ENCODE data around the gene STK32B. TPM values are rescaled to one million over a fixed set of nuclear protein-coding genes. Genes with fewer than 3 reads are reported as not detected.

The STK32B gene
- total RNA-seq, 1 donor from 2014 or later = not detected

DNA sequence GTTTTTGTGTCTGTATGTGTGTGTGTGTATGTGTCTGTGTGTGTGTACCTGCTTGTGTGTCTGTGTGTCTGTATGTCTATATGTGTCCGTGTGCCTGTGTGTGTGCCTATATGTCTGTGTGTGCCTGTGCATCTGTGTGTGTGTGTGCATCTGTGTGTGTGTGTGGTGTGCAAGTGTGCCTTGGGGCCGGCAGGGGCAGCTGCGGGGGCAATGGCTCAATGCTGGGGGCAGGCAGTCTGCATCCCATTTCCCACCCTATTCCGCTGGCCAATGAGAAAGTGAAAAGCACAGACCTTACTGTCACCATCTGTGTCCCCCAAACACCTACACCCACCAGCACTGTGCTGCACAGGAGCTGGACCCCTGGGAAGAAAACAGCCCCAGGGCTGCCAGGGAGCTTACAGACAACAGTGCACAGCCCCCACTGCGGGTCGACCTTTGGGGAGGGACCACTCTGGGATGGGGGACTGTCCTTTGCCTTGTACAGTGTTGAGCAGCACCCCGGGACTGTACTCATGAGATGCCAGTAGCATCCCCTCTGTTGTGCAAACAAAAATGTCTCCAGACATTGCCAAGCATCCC, 411.1 kb downstream of the STK32B start:
- no peaks in the 10 kb centered on the region for H3K27me3 Mint-ChIP-seq
- H3K9me3 Mint-ChIP-seq = no peaks in the 10 kb centered on the region
- intact Hi-C loops (cut with micrococcal nuclease) = no loop called here
- DNase-seq (no peak), ATAC-seq (ENCODE audit: low read depth) (no peak)
- ChIA-PET CTCF (no interaction called here), POLR2A (no interaction called here)
- no peak for TF ChIP-seq CTCF (IDR thresholded peaks at IDR 0.05)
- H3K4me3 Mint-ChIP-seq = no peak overlapping the region
- no peaks in the 10 kb centered on the region for H3K36me3 Mint-ChIP-seq (ENCODE audit: low read depth)
- H3K27ac Mint-ChIP-seq = no peak overlapping the region
- no peaks in the 10 kb centered on the region for H3K4me1 Mint-ChIP-seq

DNA sequence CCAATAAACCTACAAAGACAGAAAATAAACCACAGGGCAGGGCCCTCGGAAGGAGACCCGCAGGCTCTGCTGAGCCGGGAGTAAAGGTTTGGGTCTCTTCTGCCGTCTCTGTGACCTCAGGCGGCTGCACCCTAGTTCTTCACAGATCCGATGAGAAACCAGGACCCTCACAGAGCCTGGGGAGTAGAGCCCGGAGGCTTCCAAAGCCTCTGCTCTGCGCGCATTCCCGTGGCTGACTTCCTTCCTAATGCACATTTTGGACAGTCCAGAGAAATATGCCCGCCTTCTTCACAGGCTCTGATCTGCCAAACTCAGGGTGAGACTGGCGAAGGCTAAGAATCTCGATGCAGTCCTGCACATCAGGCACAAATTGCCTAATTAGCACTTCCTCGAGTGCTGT, 411.6 kb downstream of the STK32B start:
- H3K27me3 Mint-ChIP-seq = no peaks in the 10 kb centered on the region
- DNase-seq (no peak), ATAC-seq (ENCODE audit: low read depth) (no peak)
- no peaks in the 10 kb centered on the region for H3K36me3 Mint-ChIP-seq (ENCODE audit: low read depth)
- CTCF ChIA-PET = no interaction called here
- H3K9me3 Mint-ChIP-seq = no peaks in the 10 kb centered on the region
- POLR2A ChIA-PET = no interaction called here
- intact Hi-C loops (cut with micrococcal nuclease) = no loop called here
- H3K4me1 Mint-ChIP-seq = no peaks in the 10 kb centered on the region
- H3K4me3 Mint-ChIP-seq = no peak overlapping the region
- H3K27ac Mint-ChIP-seq = no peak overlapping the region
- TF ChIP-seq CTCF (IDR thresholded peaks at IDR 0.05) = no peak

DNA sequence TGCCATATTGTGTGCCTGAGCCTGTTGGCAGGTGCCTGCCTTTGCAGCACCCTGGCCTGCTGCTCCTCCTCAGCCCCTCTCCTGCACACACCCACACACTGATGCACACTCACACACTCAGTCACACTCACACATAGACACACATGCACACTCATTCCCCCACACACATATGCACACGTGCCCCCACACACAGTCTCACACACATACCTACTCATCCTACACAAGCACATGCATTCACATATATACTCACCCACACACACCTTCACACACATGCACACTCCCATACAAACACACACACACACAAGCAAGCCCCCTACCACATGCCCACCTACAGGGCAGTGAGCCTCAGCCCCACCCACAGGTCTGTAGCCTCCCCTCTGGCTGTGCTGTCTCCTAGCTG, 412.1 kb downstream of the STK32B start:
- H3K9me3 Mint-ChIP-seq = no peaks in the 10 kb centered on the region
- CTCF ChIA-PET = no interaction called here
- intact Hi-C loops (cut with micrococcal nuclease) = no loop called here

DNA sequence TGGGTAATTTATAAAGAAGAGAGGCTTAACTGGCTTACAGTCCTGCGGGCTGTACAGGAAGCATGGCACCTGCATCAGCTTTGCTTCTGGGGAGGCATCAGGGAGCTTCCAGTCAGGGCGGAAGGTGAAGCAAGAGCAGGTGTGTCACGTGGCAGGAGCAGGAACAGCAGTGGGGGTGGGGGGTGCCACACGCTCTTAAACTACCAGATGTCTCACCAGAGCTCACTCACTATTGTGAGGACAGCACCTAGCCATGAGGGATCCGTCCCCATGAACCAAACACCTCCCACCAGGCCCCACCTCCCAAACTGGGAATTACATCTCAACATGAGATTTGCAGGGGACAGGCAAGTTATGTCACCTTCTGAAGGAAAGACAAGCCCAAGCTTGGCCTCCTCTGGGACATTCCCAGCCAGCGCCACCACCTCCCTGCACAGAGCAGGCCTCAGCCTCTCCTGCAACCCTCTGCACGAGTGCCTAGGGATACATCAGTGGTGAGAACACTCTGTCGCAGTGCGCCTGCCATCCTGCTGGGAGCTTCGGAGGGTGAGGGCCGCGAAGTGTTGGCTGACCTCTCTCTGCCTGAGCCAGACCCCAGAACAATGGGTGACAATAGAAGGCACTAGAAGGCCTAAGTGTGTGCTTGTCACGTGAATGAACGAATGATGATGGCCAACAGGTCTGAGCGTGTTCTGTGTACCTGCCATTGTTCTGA, 412.8 kb downstream of the STK32B start:
- intact Hi-C loops (cut with micrococcal nuclease) = no loop called here
- no peak overlapping the region for H3K27ac Mint-ChIP-seq
- ATAC-seq (ENCODE audit: low read depth) = no peak
- no peak overlapping the region for H3K4me3 Mint-ChIP-seq
- H3K27me3 Mint-ChIP-seq = no peaks in the 10 kb centered on the region
- no peak for TF ChIP-seq CTCF (IDR thresholded peaks at IDR 0.05)
- H3K9me3 Mint-ChIP-seq = no peaks in the 10 kb centered on the region
- no peak for DNase-seq
- H3K4me1 Mint-ChIP-seq = no peaks in the 10 kb centered on the region
- no peaks in the 10 kb centered on the region for H3K36me3 Mint-ChIP-seq (ENCODE audit: low read depth)
- ChIA-PET POLR2A (no interaction called here), CTCF (no interaction called here)

More for the DNA sequence above, 412.1 kb downstream of the STK32B start:
- no peak for TF ChIP-seq CTCF (IDR thresholded peaks at IDR 0.05)
- Mint-ChIP-seq H3K4me1 (no peaks in the 10 kb centered on the region), H3K4me3 (no peak overlapping the region), H3K27ac (no peak overlapping the region), H3K36me3 (ENCODE audit: low read depth) (no peaks in the 10 kb centered on the region), H3K27me3 (no peaks in the 10 kb centered on the region)
- POLR2A ChIA-PET = no interaction called here
- DNase-seq = no peak
- ATAC-seq (ENCODE audit: low read depth) = no peak

GRCh38 chr4:5465529-5465928, 414.2 kb downstream of the STK32B start:
- Mint-ChIP-seq H3K4me3 (no peak overlapping the region), H3K9me3 (no peaks in the 10 kb centered on the region), H3K27ac (no peak overlapping the region), H3K27me3 (no peaks in the 10 kb centered on the region), H3K4me1 (no peaks in the 10 kb centered on the region), H3K36me3 (ENCODE audit: low read depth) (no peaks in the 10 kb centered on the region)
- intact Hi-C loops (cut with micrococcal nuclease) = no loop called here
- ChIA-PET CTCF (no interaction called here), POLR2A (no interaction called here)
- TF ChIP-seq CTCF (IDR thresholded peaks at IDR 0.05) = no peak
- DNase-seq (no peak), ATAC-seq (ENCODE audit: low read depth) (no peak)

All from activated B cell treated with CpG ODN at 0.5 μM for 24 hours (primary cell).